Sigmoid colon (tissue), 4 donors: ENCODE data around the gene FAM174B.

Source experiments
- CTCF ChIP-seq, 4 experiments: fragments of 450-650 bp in 3 of 4; fragments of 200-600 bp in 1 of 4; IDR thresholded peaks; one replicate each; pipeline ENCODE4 v1.5.1; 2016 to 2019; ENCODE audit warnings: antibody characterized with exemption in 4 of 4, mild to moderate bottlenecking in 3 of 4, moderate library complexity in 2 of 4
- POLR2A ChIP-seq, 2 donors: fragments of 450-650 bp; IDR thresholded peaks; one replicate each; pipeline ENCODE4 v1.6.1; 2016; ENCODE audit warnings: antibody characterized with exemption in 2 of 2, mild to moderate bottlenecking in 2 of 2, moderate library complexity in 2 of 2
- POLR2AphosphoS5 ChIP-seq, 4 donors: sonication (generic); formaldehyde crosslinking; IDR thresholded peaks; one replicate each; pipeline ENCODE4 v1.6.1; 2017; ENCODE audit warnings: antibody characterized with exemption in 4 of 4

GRCh38 chr15:92625251-92625980 lies 30.2 kb downstream of the FAM174B start:
- TF ChIP-seq POLR2AphosphoS5 (IDR thresholded peaks at IDR 0.05), result no peak
- no peak for TF ChIP-seq CTCF (IDR thresholded peaks at IDR 0.05)
- no peak for TF ChIP-seq POLR2A (IDR thresholded peaks at IDR 0.05)
